Thoracic aorta (tissue), 2 donors: ENCODE results near the gene TRIM33. TPM values are rescaled to one million over a fixed set of nuclear protein-coding genes. Genes with fewer than 3 reads are reported as not detected.

ENCODE experiments used
- ATAC-seq: fragments of 150-250 bp; one replicate; pipeline ENCODE4 v1.8.0; 2017; ENCODE audit warnings: low read depth; ENCODE audit not compliant: insufficient number of reproducible peaks, low FRiP score
- DNase-seq: peaks from one replicate; pipeline ENCODE4 v3.0.0-alpha.2; 2020; ENCODE audit warnings: low spot score
- H3K27ac ChIP-seq, 2 donors: fragments of 200-600 bp; sonication (generic); 1 replicate in 1 of 2; 2 replicates in 1 of 2; pipeline ENCODE4 v1.5.1; 2016; ENCODE audit warnings: mild to moderate bottlenecking in 2 of 2, moderate library complexity in 2 of 2
- H3K27me3 ChIP-seq: fragments of 200-600 bp; sonication (generic); replicated peaks from 2 replicates; pipeline ENCODE4 v1.6.0; 2016; ENCODE audit warnings: mild to moderate bottlenecking; ENCODE audit not compliant: insufficient read depth
- H3K36me3 ChIP-seq: fragments of 200-600 bp; sonication (generic); one replicate; pipeline ENCODE4 v1.5.1; 2016
- H3K4me1 ChIP-seq, 2 donors: fragments of 200-600 bp; sonication (generic); 1 replicate in 1 of 2; 2 replicates in 1 of 2; pipeline versions ENCODE4 v1.5.1 to v1.6.0; 2016; ENCODE audit warnings: low read depth in 2 of 2, mild to moderate bottlenecking in 1 of 2; ENCODE audit not compliant: control insufficient read depth in 1 of 2
- H3K4me3 ChIP-seq: fragments of 200-600 bp; sonication (generic); 2 replicates; pipeline ENCODE4 v1.5.1; 2016; ENCODE audit warnings: mild to moderate bottlenecking
- H3K9me3 ChIP-seq: fragments of 200-600 bp; sonication (generic); 2 replicates; pipeline ENCODE4 v1.5.1; 2016
- CTCF ChIP-seq: fragments of 200-600 bp; sonication (generic); IDR thresholded peaks from one replicate; pipeline ENCODE4 v1.5.1; 2019; ENCODE audit warnings: antibody characterized with exemption
- total RNA-seq, 2 donors: library from RNA; depleted of rRNA; stranded (reverse); fragments of >200 nt; gene quantifications; one replicate each; pipeline versions ENCODE4 v1.1.0 to v1.2.3, GENCODE V29; 2016

TRIM33 gene
- total RNA-seq, 2 donors from 2014 or later: 29.4 to 61.2 TPM

GRCh38 chr1:114517348-114517747 lies 6.3 kb upstream of the TRIM33 start:
- no peak for TF ChIP-seq CTCF
- ATAC-seq (no peak), DNase-seq (no peak)
- Histone ChIP-seq H3K4me3 (no peak overlapping the region), H3K27me3 (no peaks in the 10 kb centered on the region), H3K27ac (no peak overlapping the region), H3K36me3 (no peaks in the 10 kb centered on the region), H3K9me3 (no peaks in the 10 kb centered on the region), H3K4me1 (peaks cover 3 to 6% of the 10 kb centered on the region in 2 donors)

- DNase-seq (no peak), ATAC-seq (no peak)
- Histone ChIP-seq H3K27me3 (no peaks in the 10 kb centered on the region), H3K9me3 (no peaks in the 10 kb centered on the region), H3K36me3 (no peaks in the 10 kb centered on the region), H3K4me1 (peaks cover 21 to 34% of the 10 kb centered on the region in 2 donors), H3K4me3 (peak overlapping the region; percentile 89), H3K27ac (peak overlapping the region in 1 of 2 donors; percentile 99)
- no peak for TF ChIP-seq CTCF
Measured at GRCh38 chr1:114512595-114513280, 1.7 kb upstream of the TRIM33 start.

- Histone ChIP-seq H3K4me1 (peaks cover 23 to 45% of the 10 kb centered on the region in 2 donors), H3K27ac (peak overlapping the region; percentile 97 to 99), H3K27me3 (no peaks in the 10 kb centered on the region), H3K36me3 (no peaks in the 10 kb centered on the region), H3K4me3 (peak overlapping the region; percentile 89), H3K9me3 (no peaks in the 10 kb centered on the region)
- TF ChIP-seq CTCF: no peak
- ATAC-seq: peak; percentile 81
- DNase-seq: no peak
Measured at GRCh38 chr1:114510274-114511031, 550 bp downstream of the TRIM33 start.

GRCh38 chr1:114509596-114510273 lies 1.3 kb downstream of the TRIM33 start:
- TF ChIP-seq CTCF: no peak
- H3K4me3 ChIP-seq: peak overlapping the region; percentile 89
- ATAC-seq (no peak), DNase-seq (no peak)
- peaks cover 23 to 45% of the 10 kb centered on the region in 2 donors for H3K4me1 ChIP-seq
- H3K9me3 ChIP-seq: no peaks in the 10 kb centered on the region
- peak overlapping the region; percentile 97 to 99 for H3K27ac ChIP-seq
- H3K36me3 ChIP-seq: no peaks in the 10 kb centered on the region
- no peaks in the 10 kb centered on the region for H3K27me3 ChIP-seq

- DNase-seq: no peak
- Histone ChIP-seq H3K27ac (no peak overlapping the region), H3K9me3 (no peaks in the 10 kb centered on the region), H3K27me3 (no peaks in the 10 kb centered on the region), H3K4me3 (peak overlapping the region; percentile 89), H3K4me1 (peaks cover 28 to 50% of the 10 kb centered on the region in 2 donors), H3K36me3 (no peaks in the 10 kb centered on the region)
- ATAC-seq: no peak
- TF ChIP-seq CTCF: no peak
Measured at GRCh38 chr1:114508386-114508898, 2.6 kb downstream of the TRIM33 start.
